HCT116 (cell line): ENCODE measurements around the gene DGKB. TPM values are rescaled to one million over a fixed set of nuclear protein-coding genes. Genes with fewer than 3 reads are reported as not detected.

Experiments
- ATAC-seq: fragments of 200-7000 bp; cut with Tn5 transposase; 2 replicates; pipeline ENCODE4 v1.9.1; 2020; ENCODE audit warnings: mild to moderate bottlenecking, moderate library complexity
- BruUV-seq: library from RNA; stranded (reverse); fragments of 400-500 nt; replicated peaks from 2 replicates; lab custom pipeline; 2021; lab: Mats Ljungman, UMichigan
- CTCF ChIA-PET: fragments of 300-600 bp; sonication (Branson Sonifier 250); formaldehyde crosslinking; loops from one replicate; lab custom pipeline; 2021; ENCODE audit warnings: antibody characterized with exemption; lab: Charles Lee
- POLR2A ChIA-PET: fragments of 300-600, 350-600 bp; sonication (Branson Sonifier 250); formaldehyde crosslinking; loops from one replicate; lab custom pipeline; 2021; ENCODE audit warnings: antibody characterized with exemption; lab: Charles Lee
- RAD21 ChIA-PET, 2 experiments: fragments of 300-600 bp; sonication (Branson Sonifier 250); formaldehyde crosslinking; loops; one replicate each; lab custom pipeline; 2023; ENCODE audit warnings: low total read pairs in 2 of 2; ENCODE audit not compliant: uncharacterized antibody in 2 of 2, unreplicated experiment in 2 of 2, low non-redundant PET in 1 of 2; lab: Charles Lee
- DNase-seq: peaks from one replicate; pipeline ENCODE4 v3.0.0-alpha.2; 2010; ENCODE audit warnings: low read depth, low spot score
- H2AFZ ChIP-seq: fragments of 200-600 bp; shearing (Covaris generic), sonication (generic); 2 replicates; pipeline ENCODE4 v1.6.1; 2017; ENCODE audit warnings: low read depth, mixed run types, mixed read lengths, antibody characterized with exemption, low read length; ENCODE audit not compliant: poor library complexity, severe bottlenecking
- H3K27ac ChIP-seq: 2 replicates; pipeline ENCODE4 v1.5.1; 2012; ENCODE audit warnings: low read depth, low read length
- H3K27me3 ChIP-seq: fragments of 200-600 bp; sonication (generic); 2 replicates; pipeline ENCODE4 v1.6.1; 2016; ENCODE audit warnings: mixed run types, low read length, mixed read lengths; ENCODE audit not compliant: insufficient read depth
- H3K36me3 ChIP-seq, 2 experiments: fragments of 200-500 bp in 1 of 2; fragments of 200-600 bp in 1 of 2; sonication (Bioruptor generic) in 1 of 2; sonication (generic) in 1 of 2; 2 replicates each; pipeline versions ENCODE4 v1.5.1 to v1.6.1; 2014 to 2016; ENCODE audit warnings: low read length in 2 of 2, inconsistent platforms in 1 of 2, mixed read lengths in 1 of 2, mixed run types in 1 of 2; ENCODE audit not compliant: insufficient read depth in 2 of 2, control insufficient read depth in 1 of 2
- H3K4me1 ChIP-seq, 2 experiments: fragments of 200-600 bp in 1 of 2; sonication (generic) in 1 of 2; 2 replicates each; pipeline versions ENCODE4 v1.5.1 to v1.6.1; 2012 to 2017; ENCODE audit warnings: low read length in 2 of 2, inconsistent platforms in 1 of 2, mild to moderate bottlenecking in 1 of 2, mixed read lengths in 1 of 2, mixed run types in 1 of 2, moderate library complexity in 1 of 2; ENCODE audit not compliant: insufficient read depth in 2 of 2, control insufficient read depth in 1 of 2
- H3K4me2 ChIP-seq: fragments of 200-600 bp; sonication (generic); 2 replicates; pipeline ENCODE4 v1.6.1; 2017; ENCODE audit warnings: mixed run types, low read length, mixed read lengths
- H3K4me3 ChIP-seq, 2 experiments: fragments of 200-600 bp in 1 of 2; sonication (generic) in 1 of 2; replicated peaks in 1 of 2; 2 replicates each; pipeline ENCODE4 v1.5.1; 2011 to 2016; ENCODE audit warnings: low read length in 2 of 2, control low read depth in 1 of 2, low read depth in 1 of 2, mild to moderate bottlenecking in 1 of 2, mixed read lengths in 1 of 2, mixed run types in 1 of 2
- H3K79me2 ChIP-seq: fragments of 200-600 bp; sonication (generic); 2 replicates; pipeline ENCODE4 v1.6.1; 2017; ENCODE audit warnings: mild to moderate bottlenecking, mixed run types, low read length, moderate library complexity, mixed read lengths; ENCODE audit not compliant: insufficient read depth
- H3K9ac ChIP-seq: fragments of 200-600 bp; sonication (generic); 2 replicates; pipeline ENCODE4 v1.6.1; 2016; ENCODE audit warnings: low read length, mixed read lengths
- H3K9me2 ChIP-seq: fragments of 200-600 bp; sonication (generic), shearing (Covaris generic); 2 replicates; pipeline ENCODE4 v1.6.1; 2017; ENCODE audit warnings: mixed run types, mild to moderate bottlenecking, moderate library complexity; ENCODE audit not compliant: insufficient read depth
- H3K9me3 ChIP-seq, 2 experiments: fragments of 200-500 bp in 1 of 2; fragments of 200-600 bp in 1 of 2; sonication (Bioruptor generic) in 1 of 2; sonication (generic) in 1 of 2; 2 replicates each; pipeline ENCODE4 v1.6.1; 2014 to 2017; ENCODE audit warnings: low read length in 2 of 2, mixed read lengths in 2 of 2, inconsistent platforms in 1 of 2, low read depth in 1 of 2, mild to moderate bottlenecking in 1 of 2, mixed run types in 1 of 2, moderate library complexity in 1 of 2; ENCODE audit not compliant: control insufficient read depth in 1 of 2, insufficient read depth in 1 of 2
- H4K20me1 ChIP-seq: fragments of 200-600 bp; sonication (generic), shearing (Covaris generic); 2 replicates; pipeline ENCODE4 v1.6.1; 2017; ENCODE audit warnings: mixed run types, mild to moderate bottlenecking, moderate library complexity; ENCODE audit not compliant: insufficient read depth
- ATF3 ChIP-seq: IDR thresholded peaks from 2 replicates; pipeline ENCODE4 v1.6.1; 2012
- CTCF ChIP-seq, 3 experiments: fragments of 200-600 bp in 1 of 3; sonication (generic) in 1 of 3; IDR thresholded peaks in 2 of 3; conservative IDR thresholded peaks in 1 of 3; 2 replicates each; pipeline ENCODE4 v1.5.1; 2012 to 2017; ENCODE audit warnings: low read depth in 2 of 3, low read length in 2 of 3, antibody characterized with exemption in 1 of 3, borderline replicate concordance in 1 of 3, control low read depth in 1 of 3, mild to moderate bottlenecking in 1 of 3, mixed read lengths in 1 of 3, mixed run types in 1 of 3, moderate library complexity in 1 of 3; ENCODE audit not compliant: insufficient read depth in 1 of 3
- SRF ChIP-seq: IDR thresholded peaks from 2 replicates; pipeline ENCODE4 v1.6.1; 2012; ENCODE audit warnings: low read depth
- TCF7L2 ChIP-seq: IDR thresholded peaks from 2 replicates; pipeline ENCODE4 v1.7.0; 2011; ENCODE audit warnings: borderline replicate concordance, inconsistent platforms; ENCODE audit not compliant: insufficient read depth, insufficient read length; ENCODE audit errors: extremely low read depth
- ZBTB33 ChIP-seq: IDR thresholded peaks from 2 replicates; pipeline ENCODE4 v1.6.1; 2011; ENCODE audit warnings: mild to moderate bottlenecking, low read length, moderate library complexity; ENCODE audit not compliant: insufficient replicate concordance; ENCODE audit errors: extremely low read depth
- ZFX ChIP-seq: fragments of 450-650 bp; IDR thresholded peaks from 2 replicates; pipeline ENCODE4 v1.6.1; 2017
- ZNF274 ChIP-seq: fragments of 200-500 bp; sonication (Bioruptor generic); IDR thresholded peaks from 2 replicates; pipeline ENCODE4 v1.6.1; 2014; ENCODE audit warnings: mild to moderate bottlenecking, low read depth, low read length, inconsistent platforms
- intact Hi-C: fragments of 100-400 bp; cut with micrococcal nuclease; formaldehyde crosslinking; loops from 2 replicates; pipeline ENCODE4 v1.10.0; 2022
- total RNA-seq: library from RNA; stranded (reverse); gene quantifications from one replicate; pipeline ENCODE4 v1.2.1, GENCODE V29; 2021; ENCODE audit not compliant: unreplicated experiment

Gene DGKB
- total RNA-seq, 1 experiment from 2014 or later = 0.05 TPM

GRCh38 chr7:14236834-14237233, 665.7 kb downstream of the DGKB start:
- no peak for DNase-seq
- RAD21 ChIA-PET = no interaction called here
- no peak overlapping the region for H3K27ac ChIP-seq
- intact Hi-C loops = no loop called here
- no peaks in the 10 kb centered on the region for H4K20me1 ChIP-seq
- H2AFZ ChIP-seq = no peak overlapping the region
- H3K9me2 ChIP-seq = no peaks in the 10 kb centered on the region
- H3K4me3 ChIP-seq = no peak overlapping the region
- H3K9ac ChIP-seq = no peak overlapping the region
- POLR2A ChIA-PET = no interaction called here
- CTCF ChIA-PET = no interaction called here
- no peak for TF ChIP-seq SRF
- no peak for TF ChIP-seq ZBTB33
- TF ChIP-seq ATF3 = no peak
- no peak for TF ChIP-seq ZFX
- TF ChIP-seq, all 23 proteins: peak for 0
- no TSS peak for BruUV-seq
- no peaks in the 10 kb centered on the region for H3K36me3 ChIP-seq
- H3K4me1 ChIP-seq = no peaks in the 10 kb centered on the region; a peak in 1 of 4 replicates
- no peak for ATAC-seq
- H3K27me3 ChIP-seq = no peaks in the 10 kb centered on the region
- H3K79me2 ChIP-seq = no peaks in the 10 kb centered on the region
- H3K4me2 ChIP-seq = no peak overlapping the region
- no peaks in the 10 kb centered on the region for H3K9me3 ChIP-seq

- POLR2A ChIA-PET = no interaction called here
- H3K27me3 ChIP-seq = no peaks in the 10 kb centered on the region
- no peaks in the 10 kb centered on the region; a peak in 1 of 4 replicates for H3K4me1 ChIP-seq
- H4K20me1 ChIP-seq = no peaks in the 10 kb centered on the region
- H3K9me2 ChIP-seq = no peaks in the 10 kb centered on the region
- no peaks in the 10 kb centered on the region for H3K9me3 ChIP-seq
- no peak for TF ChIP-seq ZBTB33
- TF ChIP-seq ZFX = no peak
- no peak for TF ChIP-seq CTCF (IDR thresholded peaks at IDR 0.05 in 2 of 3, conservative IDR thresholded peaks at IDR 0.05 in 1 of 3; ENCODE audit: borderline replicate concordance in 1 of 3, insufficient read depth in 1 of 3, low read depth in 2 of 3, low read length in 2 of 3)
- no peak for TF ChIP-seq ZNF274
- no peak for TF ChIP-seq TCF7L2
- TF ChIP-seq, all 23 proteins: peak for 0
- ChIA-PET CTCF (no interaction called here), RAD21 (no interaction called here)
- BruUV-seq = no TSS peak
- H3K79me2 ChIP-seq = no peaks in the 10 kb centered on the region
- no peak overlapping the region for H2AFZ ChIP-seq
- H3K9ac ChIP-seq = no peak overlapping the region
- intact Hi-C loops = no loop called here
- DNase-seq = no peak
- ATAC-seq = no peak
- no peaks in the 10 kb centered on the region for H3K36me3 ChIP-seq
- no peak overlapping the region for H3K27ac ChIP-seq
- no peak overlapping the region for H3K4me3 ChIP-seq
- no peak overlapping the region for H3K4me2 ChIP-seq
These were observed 667.5 kb downstream of the DGKB start for GRCh38 chr7:14235056-14235455.
